IMR-90 (cell line): Measurements from ENCODE around the gene HDAC2. TPM values are rescaled to one million over a fixed set of nuclear protein-coding genes. Genes with fewer than 3 reads are reported as not detected.

ENCODE experiments used
- ATAC-seq: fragments of 200-7000 bp; cut with Tn5 transposase; 2 replicates; pipeline ENCODE4 v1.9.1; 2020; ENCODE audit warnings: low read depth, mild to moderate bottlenecking, moderate library complexity
- BruUV-seq: library from RNA; stranded (reverse); fragments of 400-500 nt; replicated peaks from 2 replicates; lab custom pipeline; 2021; lab: Mats Ljungman, UMichigan
- CTCF ChIA-PET: fragments of 300-600 bp; formaldehyde crosslinking; extraction: SDS; loops from one replicate; lab custom pipeline; 2021; ENCODE audit warnings: antibody characterized with exemption; lab: Yijun Ruan, JAX
- POLR2A ChIA-PET: fragments of 300-600 bp; sonication (Branson Sonifier 250); formaldehyde crosslinking; loops from one replicate; lab custom pipeline; 2022; ENCODE audit warnings: antibody characterized with exemption; ENCODE audit not compliant: unreplicated experiment; lab: Charles Lee
- DNase-seq: peaks from one replicate; pipeline ENCODE4 v3.0.0; 2013
- H2AFZ ChIP-seq: replicated peaks from 2 replicates; pipeline ENCODE3; 2013; ENCODE audit warnings: low read length, mild to moderate bottlenecking; ENCODE audit not compliant: poor library complexity
- H2AK5ac ChIP-seq: 2 replicates; pipeline ENCODE4 v1.6.1; 2013; ENCODE audit warnings: low read depth, low read length, inconsistent platforms
- H2AK9ac ChIP-seq: replicated peaks from 2 replicates; pipeline ENCODE3; 2013; ENCODE audit warnings: mild to moderate bottlenecking, low read depth, low read length, moderate library complexity; ENCODE audit not compliant: poor library complexity
- H2BK120ac ChIP-seq: 2 replicates; pipeline ENCODE4 v1.6.1; 2013; ENCODE audit warnings: low read depth, low read length, inconsistent platforms
- H2BK15ac ChIP-seq: 3 replicates; pipeline ENCODE4 v1.6.1; 2013; ENCODE audit warnings: low read depth, low read length, inconsistent platforms
- H2BK20ac ChIP-seq: 2 replicates; pipeline ENCODE4 v1.6.1; 2013; ENCODE audit warnings: low read depth, mild to moderate bottlenecking, inconsistent platforms, low read length, moderate library complexity
- H2BK5ac ChIP-seq: 2 replicates; pipeline ENCODE4 v1.6.1; 2013; ENCODE audit warnings: mild to moderate bottlenecking, low read depth, low read length, inconsistent platforms; ENCODE audit not compliant: poor library complexity, severe bottlenecking
- H3K14ac ChIP-seq: replicated peaks from 2 replicates; pipeline ENCODE4 v1.6.1; 2013; ENCODE audit warnings: low read depth, low read length, inconsistent platforms
- H3K18ac ChIP-seq: 2 replicates; pipeline ENCODE4 v1.6.1; 2013; ENCODE audit warnings: low read depth, low read length, control low read depth
- H3K23ac ChIP-seq: 2 replicates; pipeline ENCODE4 v1.6.1; 2013; ENCODE audit warnings: low read depth, low read length, inconsistent platforms
- H3K27ac ChIP-seq: 2 replicates; pipeline ENCODE4 v1.5.1; 2013; ENCODE audit warnings: mild to moderate bottlenecking, control low read depth, low read length; ENCODE audit not compliant: insufficient read depth
- H3K27me3 ChIP-seq: 2 replicates; pipeline ENCODE4 v1.6.1; 2013; ENCODE audit warnings: low read length; ENCODE audit not compliant: control insufficient read depth, insufficient read depth
- H3K36me3 ChIP-seq: 2 replicates; pipeline ENCODE4 v1.6.1; 2013; ENCODE audit warnings: low read length, mixed read lengths; ENCODE audit not compliant: control insufficient read depth, insufficient read depth
- H3K4ac ChIP-seq: 2 replicates; pipeline ENCODE4 v1.6.1; 2013; ENCODE audit warnings: low read depth, low read length, inconsistent platforms
- H3K4me1 ChIP-seq: 2 replicates; pipeline ENCODE4 v1.6.1; 2013; ENCODE audit warnings: low read length, mixed read lengths; ENCODE audit not compliant: control insufficient read depth, insufficient read depth
- H3K4me2 ChIP-seq: 2 replicates; pipeline ENCODE4 v1.6.1; 2013; ENCODE audit warnings: low read depth, mild to moderate bottlenecking, control low read depth, low read length, moderate library complexity
- H3K4me3 ChIP-seq: 2 replicates; pipeline ENCODE4 v1.5.1; 2013; ENCODE audit warnings: low read depth, mild to moderate bottlenecking, control low read depth, low read length, moderate library complexity; ENCODE audit not compliant: insufficient read depth
- H3K56ac ChIP-seq: 2 replicates; pipeline ENCODE4 v1.6.1; 2013; ENCODE audit warnings: low read length, inconsistent platforms; ENCODE audit not compliant: insufficient read depth; ENCODE audit errors: extremely low read depth
- H3K79me1 ChIP-seq, 2 experiments: 2 replicates each; pipeline ENCODE4 v1.6.1; 2013; ENCODE audit warnings: low read length in 2 of 2, inconsistent platforms in 1 of 2, low read depth in 1 of 2
- H3K9ac ChIP-seq: 2 replicates; pipeline ENCODE4 v1.6.1; 2013; ENCODE audit warnings: low read depth, low read length, control low read depth
- H3K9me1 ChIP-seq: 2 replicates; pipeline ENCODE4 v1.6.1; 2013; ENCODE audit warnings: low read length, inconsistent platforms; ENCODE audit not compliant: insufficient read depth
- H3K9me3 ChIP-seq: 2 replicates; pipeline ENCODE4 v1.6.1; 2013; ENCODE audit warnings: low read length; ENCODE audit not compliant: control insufficient read depth, insufficient read depth
- H4K20me1 ChIP-seq: 2 replicates; pipeline ENCODE4 v1.6.1; 2013; ENCODE audit warnings: low read length, inconsistent platforms; ENCODE audit not compliant: insufficient read depth
- H4K5ac ChIP-seq: 2 replicates; pipeline ENCODE4 v1.6.1; 2013; ENCODE audit warnings: mild to moderate bottlenecking, low read depth, low read length, control low read depth
- H4K8ac ChIP-seq, 2 experiments: 2 replicates each; pipeline ENCODE4 v1.6.1; 2013; ENCODE audit warnings: low read depth in 2 of 2, low read length in 2 of 2, control low read depth in 1 of 2, inconsistent platforms in 1 of 2
- H4K91ac ChIP-seq: 2 replicates; pipeline ENCODE4 v1.6.1; 2013; ENCODE audit warnings: low read depth, low read length, inconsistent platforms; ENCODE audit not compliant: insufficient read depth
- CEBPB ChIP-seq: IDR thresholded peaks from 2 replicates; pipeline ENCODE4 v1.6.1; 2012; ENCODE audit warnings: low read depth, low read length, improper control_type of control experiment
- WGBS, 2 experiments: methylation state at CpG; one replicate each; pipeline versions ENCODE4 v1.1.5 to v1.1.7; 2013; ENCODE audit warnings: missing lambda C conversion rate in 2 of 2; ENCODE audit not compliant: insufficient read length in 1 of 2; ENCODE audit errors: extremely low coverage in 2 of 2; 5-methylcytosine and 5-hydroxymethylcytosine counted together
- dilution Hi-C: fragments of 300-500 bp; cut with HindIII; formaldehyde crosslinking; loops from one replicate; pipeline ENCODE4 v1.14.3; 2018; ENCODE audit warnings: low sequenced_read_pairs; ENCODE audit not compliant: unreplicated experiment
- in situ Hi-C: fragments of 300-500 bp; cut with MboI; formaldehyde crosslinking; loops from 3 replicates; pipeline ENCODE4 v1.14.3; 2019; ENCODE audit warnings: low sequenced_read_pairs, inconsistent platforms, mixed read lengths
- intact Hi-C: fragments of 100-400 bp; cut with micrococcal nuclease; formaldehyde crosslinking; loops from 2 replicates; pipeline ENCODE4 v1.10.0; 2022
- polyA plus RNA-seq, 3 experiments: library from polyadenylated mRNA; depleted of rRNA; stranded (reverse); fragments of >200 nt; gene quantifications; 2 replicates each; pipeline ENCODE4 v1.2.3, GENCODE V29; 2012; ENCODE audit warnings: low replicate concordance in 1 of 3
- total RNA-seq: library from RNA; depleted of rRNA; stranded (reverse); fragments of >200 nt; gene quantifications from 2 replicates; pipeline ENCODE4 v1.2.3, GENCODE V29; 2012

The HDAC2 gene
- total and polyA plus RNA-seq, 2 of the 4 experiments (the other 2 are of a cell fraction): 72.6 to 122 TPM

GRCh38 chr6:114010540-114010939 lies 39.6 kb upstream of the HDAC2 start:
- ChIA-PET POLR2A (no interaction called here), CTCF (no interaction called here)
- WGBS, 2 experiments: no CpG with 5 or more reads among the region's 2 CpGs
- Histone ChIP-seq H2AFZ (no peak overlapping the region), H3K9ac (no peak overlapping the region), H3K79me1 (0 out of 4 replicates have a peak, but pooled peaks cover 0 to 3% of the 10 kb centered on the region in 2 experiments), H3K4me2 (no peak overlapping the region), H4K20me1 (no peaks in the 10 kb centered on the region), H3K56ac (no peak overlapping the region), H2AK5ac (no peak overlapping the region), H3K27ac (no peak overlapping the region), H3K4ac (no peak overlapping the region), H2BK5ac (no peak overlapping the region), H3K27me3 (no peaks in the 10 kb centered on the region), H3K14ac (no peak overlapping the region), H3K36me3 (no peaks in the 10 kb centered on the region), H3K9me1 (no peaks in the 10 kb centered on the region), H3K9me3 (no peaks in the 10 kb centered on the region), H2AK9ac (no peak overlapping the region), H2BK20ac (no peak overlapping the region), H2BK15ac (no peak overlapping the region), H3K18ac (no peak overlapping the region), H4K8ac (no peak overlapping the region), H3K23ac (no peak overlapping the region), H2BK120ac (no peak overlapping the region), H3K4me3 (no peak overlapping the region), H4K5ac (no peak overlapping the region), H3K4me1 (peaks cover 3% of the 10 kb centered on the region; the same call in 1 of the 2 replicates), H4K91ac (no peak overlapping the region)
- no TSS peak for BruUV-seq
- DNase-seq: no peak
- in situ Hi-C loops: no loop called here
- intact Hi-C loops: no loop called here
- no peak for TF ChIP-seq CEBPB
- dilution Hi-C loops: no loop called here
- no peak for ATAC-seq
